ENCODE measurements around the gene OSER1. TPM values are rescaled to one million over a fixed set of nuclear protein-coding genes. Genes with fewer than 3 reads are reported as not detected.
"Not testable (repeated sequence)": the region's sequence is repeated elsewhere in the genome, so short reads cannot be mapped to it uniquely, and the experiment has no call there.

The OSER1 gene
- polyA plus RNA-seq, 3 donors = 42.3 to 89.1 (median 45.1) TPM

- Mint-ChIP-seq H3K4me3 (no peak overlapping the region), H3K27me3 (ENCODE audit: low read depth in 3 of 3) (peaks cover 16 to 28% (median 17%) of the 10 kb centered on the region in 3 donors), H3K4me1 (no peaks in the 10 kb centered on the region), H3K9me3 (peaks cover 2 to 11% (median 5%) of the 10 kb centered on the region in 7 donors), H3K27ac (no peak overlapping the region), H3K36me3 (no peaks in the 10 kb centered on the region)
- Histone ChIP-seq H3K27me3 (ENCODE audit: control insufficient read depth in 2 of 2, insufficient read depth in 2 of 2, low read length in 2 of 2) (peaks cover 9 to 12% of the 10 kb centered on the region in 2 donors), H4K20me1 (ENCODE audit: insufficient read depth, low read length) (no peaks in the 10 kb centered on the region), H2AFZ (ENCODE audit: insufficient read depth, low read depth, low read length, poor library complexity, severe bottlenecking) (no peak overlapping the region), H3K36me3 (replicated peaks in 1 of 2; ENCODE audit: control insufficient read depth in 1 of 2, insufficient read depth in 2 of 2, low read length in 2 of 2) (no peaks in the 10 kb centered on the region), H3K79me2 (ENCODE audit: insufficient read depth, low read length) (no peaks in the 10 kb centered on the region), H3K27ac (ENCODE audit: low read depth in 1 of 2, low read length in 2 of 2) (no peak overlapping the region), H3K4me1 (ENCODE audit: control insufficient read depth in 1 of 2, insufficient read depth in 2 of 2, low read length in 2 of 2) (no peaks in the 10 kb centered on the region), H3K9ac (ENCODE audit: insufficient read depth, low read length, poor library complexity, severe bottlenecking) (no peak overlapping the region), H3K4me3 (replicated peaks in 1 of 3; ENCODE audit: low read depth in 2 of 3, low read length in 3 of 3) (no peak overlapping the region), H3K4me2 (replicated peaks; ENCODE audit: extremely low read depth, low read length, poor library complexity, severe bottlenecking) (no peak overlapping the region), H3K9me3 (replicated peaks in 1 of 2; ENCODE audit: control insufficient read depth in 1 of 2, insufficient read depth in 1 of 2, low read length in 2 of 2) (peaks cover 3 to 4% of the 10 kb centered on the region in 2 donors)
- TF ChIP-seq, protein P1, sequence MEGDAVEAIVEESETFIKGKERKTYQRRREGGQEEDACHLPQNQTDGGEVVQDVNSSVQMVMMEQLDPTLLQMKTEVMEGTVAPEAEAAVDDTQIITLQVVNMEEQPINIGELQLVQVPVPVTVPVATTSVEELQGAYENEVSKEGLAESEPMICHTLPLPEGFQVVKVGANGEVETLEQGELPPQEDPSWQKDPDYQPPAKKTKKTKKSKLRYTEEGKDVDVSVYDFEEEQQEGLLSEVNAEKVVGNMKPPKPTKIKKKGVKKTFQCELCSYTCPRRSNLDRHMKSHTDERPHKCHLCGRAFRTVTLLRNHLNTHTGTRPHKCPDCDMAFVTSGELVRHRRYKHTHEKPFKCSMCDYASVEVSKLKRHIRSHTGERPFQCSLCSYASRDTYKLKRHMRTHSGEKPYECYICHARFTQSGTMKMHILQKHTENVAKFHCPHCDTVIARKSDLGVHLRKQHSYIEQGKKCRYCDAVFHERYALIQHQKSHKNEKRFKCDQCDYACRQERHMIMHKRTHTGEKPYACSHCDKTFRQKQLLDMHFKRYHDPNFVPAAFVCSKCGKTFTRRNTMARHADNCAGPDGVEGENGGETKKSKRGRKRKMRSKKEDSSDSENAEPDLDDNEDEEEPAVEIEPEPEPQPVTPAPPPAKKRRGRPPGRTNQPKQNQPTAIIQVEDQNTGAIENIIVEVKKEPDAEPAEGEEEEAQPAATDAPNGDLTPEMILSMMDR (IDR thresholded peaks at IDR 0.05) = no peak
- intact Hi-C loops (cut with micrococcal nuclease) = no loop called here
- DNase-seq = no peak
- 100% methylated on average over 1 of the region's 2 CpGs for WGBS (ENCODE audit: insufficient coverage)
These were observed 31.2 kb upstream of the OSER1 start for GRCh38 chr20:44241796-44242195.

- H2AFZ ChIP-seq (ENCODE audit: insufficient read depth, low read depth, low read length, poor library complexity, severe bottlenecking); H3K27me3 ChIP-seq (ENCODE audit: control insufficient read depth in 2 of 2, insufficient read depth in 2 of 2, low read length in 2 of 2); H3K36me3 Mint-ChIP-seq; intact Hi-C loops (cut with micrococcal nuclease); H3K27me3 Mint-ChIP-seq (ENCODE audit: low read depth in 3 of 3); H3K4me1 Mint-ChIP-seq; DNase-seq; H3K9ac ChIP-seq (ENCODE audit: insufficient read depth, low read length, poor library complexity, severe bottlenecking); H3K4me3 ChIP-seq (replicated peaks in 1 of 3; ENCODE audit: low read depth in 2 of 3, low read length in 3 of 3); H3K4me1 ChIP-seq (ENCODE audit: control insufficient read depth in 1 of 2, insufficient read depth in 2 of 2, low read length in 2 of 2); H4K20me1 ChIP-seq (ENCODE audit: insufficient read depth, low read length); H3K79me2 ChIP-seq (ENCODE audit: insufficient read depth, low read length); H3K27ac ChIP-seq (ENCODE audit: low read depth in 1 of 2, low read length in 2 of 2); H3K4me3 Mint-ChIP-seq; H3K4me2 ChIP-seq (replicated peaks; ENCODE audit: extremely low read depth, low read length, poor library complexity, severe bottlenecking); H3K36me3 ChIP-seq (replicated peaks in 1 of 2; ENCODE audit: control insufficient read depth in 1 of 2, insufficient read depth in 2 of 2, low read length in 2 of 2); H3K9me3 ChIP-seq (replicated peaks in 1 of 2; ENCODE audit: control insufficient read depth in 1 of 2, insufficient read depth in 1 of 2, low read length in 2 of 2); H3K9me3 Mint-ChIP-seq; H3K27ac Mint-ChIP-seq: not testable (repeated sequence)
- 100% methylated on average over 1 of the region's 2 CpGs for WGBS (ENCODE audit: insufficient coverage)
These were observed 26.3 kb upstream of the OSER1 start for GRCh38 chr20:44236840-44237239.
